ENCODE results near the gene ACTR1A. TPM values are rescaled to one million over a fixed set of nuclear protein-coding genes. Genes with fewer than 3 reads are reported as not detected.
"Not testable (repeated sequence)": the region's sequence is repeated elsewhere in the genome, so short reads cannot be mapped to it uniquely, and the experiment has no call there.

Gene ACTR1A
- polyA plus RNA-seq, 3 donors: 72.7 to 79.4 (median 79.0) TPM

DNA sequence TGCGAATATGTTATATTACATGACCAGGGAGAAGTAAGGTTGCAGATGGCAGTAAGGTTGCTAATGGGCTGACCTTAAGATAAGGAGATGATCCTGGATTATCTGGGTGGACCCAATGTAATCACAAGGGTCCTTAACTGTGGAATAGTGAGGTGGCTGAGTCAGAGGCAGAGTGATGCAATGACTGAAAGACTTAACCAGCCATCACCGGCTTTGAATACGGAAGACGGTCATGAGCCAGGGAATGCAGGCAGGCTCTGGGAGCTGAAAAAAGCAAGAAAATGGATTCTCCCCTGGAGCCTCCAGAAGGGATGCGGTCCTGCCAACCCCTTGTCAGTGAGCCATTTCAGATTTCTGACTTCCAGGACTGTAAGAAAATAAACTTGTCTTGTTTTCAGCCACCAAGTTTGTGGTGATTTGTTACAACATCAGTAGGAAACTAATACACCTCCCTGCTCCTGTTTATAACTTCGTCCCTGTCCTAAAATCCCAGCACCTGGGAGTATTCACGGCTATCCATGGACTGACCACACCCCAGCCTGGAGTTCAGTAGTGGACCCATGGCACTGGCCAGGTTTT, 46.5 kb downstream of the ACTR1A start:
- Mint-ChIP-seq H3K4me1 (peaks cover 67% of the 10 kb centered on the region), H3K4me3 (peak overlapping the region; percentile 16), H3K27ac (peak overlapping the region; percentile 76 to 100 (median 91)), H3K27me3 (ENCODE audit: low read depth in 3 of 3) (peaks cover 0 to 3% (median 2%) of the 10 kb centered on the region in 3 donors), H3K36me3 (peaks cover 4 to 5% of the 10 kb centered on the region in 2 donors), H3K9me3 (peaks cover 0 to 2% (median 0%) of the 10 kb centered on the region in 7 donors)
- Histone ChIP-seq H3K4me2 (replicated peaks; ENCODE audit: extremely low read depth, low read length, poor library complexity, severe bottlenecking) (peak overlapping the region; percentile 17), H3K79me2 (ENCODE audit: insufficient read depth, low read length) (peaks cover 11% of the 10 kb centered on the region), H2AFZ (ENCODE audit: insufficient read depth, low read depth, low read length, poor library complexity, severe bottlenecking) (peak overlapping the region; percentile 60), H3K4me3 (replicated peaks in 1 of 3; ENCODE audit: low read depth in 2 of 3, low read length in 3 of 3) (peak overlapping the region in 1 of 3 experiments; percentile 3), H3K36me3 (replicated peaks in 1 of 2; ENCODE audit: control insufficient read depth in 1 of 2, insufficient read depth in 2 of 2, low read length in 2 of 2) (no peaks in the 10 kb centered on the region), H3K27ac (ENCODE audit: low read depth in 1 of 2, low read length in 2 of 2) (peak overlapping the region; percentile 81 to 98), H3K9ac (ENCODE audit: insufficient read depth, low read length, poor library complexity, severe bottlenecking) (peak overlapping the region; percentile 28), H4K20me1 (ENCODE audit: insufficient read depth, low read length) (no peaks in the 10 kb centered on the region), H3K9me3 (replicated peaks in 1 of 2; ENCODE audit: control insufficient read depth in 1 of 2, insufficient read depth in 1 of 2, low read length in 2 of 2) (no peaks in the 10 kb centered on the region), H3K4me1 (ENCODE audit: control insufficient read depth in 1 of 2, insufficient read depth in 2 of 2, low read length in 2 of 2) (peaks cover 65 to 66% of the 10 kb centered on the region in 2 donors), H3K27me3 (ENCODE audit: control insufficient read depth in 2 of 2, insufficient read depth in 2 of 2, low read length in 2 of 2) (no peaks in the 10 kb centered on the region)
- 20% methylated on average over 4 of the region's 7 CpGs for WGBS (ENCODE audit: insufficient coverage)
- intact Hi-C loops (cut with micrococcal nuclease): no loop called here
- DNase-seq: peak; percentile 82 to 93 (median 93)
- no peak for TF ChIP-seq CTCF (IDR thresholded peaks at IDR 0.05)

GRCh38 chr10:102454662-102455487, 47.6 kb downstream of the ACTR1A start:
- peak in 2 of 3 donors; percentile 58 to 60 for DNase-seq
- 11% methylated on average over 7 of the region's 13 CpGs for WGBS (ENCODE audit: insufficient coverage)
- peaks cover 67 to 72% of the 10 kb centered on the region in 2 donors for H3K4me1 ChIP-seq (ENCODE audit: control insufficient read depth in 1 of 2, insufficient read depth in 2 of 2, low read length in 2 of 2)
- H3K4me3 ChIP-seq (replicated peaks in 1 of 3; ENCODE audit: low read depth in 2 of 3, low read length in 3 of 3); H4K20me1 ChIP-seq (ENCODE audit: insufficient read depth, low read length); H3K9me3 Mint-ChIP-seq; H3K4me2 ChIP-seq (replicated peaks; ENCODE audit: extremely low read depth, low read length, poor library complexity, severe bottlenecking); H3K9me3 ChIP-seq (replicated peaks in 1 of 2; ENCODE audit: control insufficient read depth in 1 of 2, insufficient read depth in 1 of 2, low read length in 2 of 2); H3K27me3 ChIP-seq (ENCODE audit: control insufficient read depth in 2 of 2, insufficient read depth in 2 of 2, low read length in 2 of 2); intact Hi-C loops (cut with micrococcal nuclease); H2AFZ ChIP-seq (ENCODE audit: insufficient read depth, low read depth, low read length, poor library complexity, severe bottlenecking); H3K36me3 ChIP-seq (replicated peaks in 1 of 2; ENCODE audit: control insufficient read depth in 1 of 2, insufficient read depth in 2 of 2, low read length in 2 of 2); H3K27me3 Mint-ChIP-seq (ENCODE audit: low read depth in 3 of 3); H3K36me3 Mint-ChIP-seq; H3K9ac ChIP-seq (ENCODE audit: insufficient read depth, low read length, poor library complexity, severe bottlenecking): not testable (repeated sequence)
- Mint-ChIP-seq H3K27ac (peak overlapping the region; percentile 98 to 100 (median 98)), H3K4me1 (peaks cover 66% of the 10 kb centered on the region), H3K4me3 (peak overlapping the region in 1 of 2 donors; percentile 48)
- peak overlapping the region; percentile 89 to 98 for H3K27ac ChIP-seq (ENCODE audit: low read depth in 1 of 2, low read length in 2 of 2)
- H3K79me2 ChIP-seq (ENCODE audit: insufficient read depth, low read length): peaks cover 14% of the 10 kb centered on the region
